GM12891 (cell line): Measurements from ENCODE around the gene SEC11C.

Experiments used
- POLR2A ChIP-seq: IDR thresholded peaks from 2 replicates; pipeline ENCODE4 v1.6.1; 2011; ENCODE audit warnings: low read depth, low read length, control low read depth
- POLR2AphosphoS5 ChIP-seq: IDR thresholded peaks from 2 replicates; pipeline ENCODE4 v1.6.1; 2011; ENCODE audit warnings: low read depth, low read length, control low read depth
- POU2F2 ChIP-seq: IDR thresholded peaks from 2 replicates; pipeline ENCODE4 v1.6.1; 2011; ENCODE audit warnings: low read depth, mild to moderate bottlenecking, control low read depth, low read length, moderate library complexity
- SPI1 ChIP-seq: IDR thresholded peaks from 2 replicates; pipeline ENCODE4 v1.6.1; 2011; ENCODE audit warnings: low read depth, low read length, control low read depth
- TAF1 ChIP-seq: IDR thresholded peaks from 2 replicates; pipeline ENCODE4 v1.6.1; 2011; ENCODE audit warnings: low read depth, low read length, control low read depth

DNA sequence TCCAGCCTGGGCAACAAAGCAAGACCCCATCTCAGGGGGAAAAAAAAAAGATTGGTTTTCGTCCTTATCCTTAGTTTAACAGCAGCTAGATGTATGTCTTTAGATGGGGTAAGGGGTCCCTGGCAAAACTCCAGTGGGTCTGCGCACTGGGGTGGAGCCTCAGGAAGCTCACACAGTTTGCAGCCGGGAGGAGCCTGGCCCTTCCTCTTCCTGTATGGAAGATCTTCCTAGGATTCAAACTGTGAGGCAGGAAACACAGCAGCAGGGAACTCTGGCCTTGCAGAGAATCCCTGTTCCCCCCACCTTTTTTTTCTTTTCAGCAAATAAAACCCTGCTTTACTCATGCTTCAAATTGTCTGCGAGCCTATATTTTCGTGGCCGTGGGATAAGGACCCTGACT is 67.8 kb downstream of the SEC11C start:
- no peak for TF ChIP-seq POLR2AphosphoS5
- no peak for TF ChIP-seq POLR2A
- no peak for TF ChIP-seq SPI1
- TF ChIP-seq TAF1 = no peak
- no peak for TF ChIP-seq POU2F2
